Suprapubic skin (tissue), 4 donors: ENCODE measurements around the gene MYO5B.

Experiments used
- EP300 ChIP-seq: sonication (generic); formaldehyde crosslinking; IDR thresholded peaks from one replicate; pipeline ENCODE4 v1.6.1; 2017; ENCODE audit warnings: antibody characterized with exemption
- POLR2A ChIP-seq, 2 donors: fragments of 450-650 bp; IDR thresholded peaks; one replicate each; pipeline ENCODE4 v1.6.1; 2017; ENCODE audit warnings: antibody characterized with exemption in 2 of 2, mild to moderate bottlenecking in 2 of 2, moderate library complexity in 2 of 2
- POLR2AphosphoS5 ChIP-seq, 3 donors: sonication (generic); formaldehyde crosslinking; IDR thresholded peaks; one replicate each; pipeline ENCODE4 v1.6.1; 2017; ENCODE audit warnings: antibody characterized with exemption in 3 of 3
- TF ChIP-seq, protein P1 (sequence below), 2 donors: fragments of 200-600 bp in 1 of 2; fragments of 450-650 bp in 1 of 2; sonication (generic) in 1 of 2; IDR thresholded peaks; one replicate each; pipeline ENCODE4 v1.5.1; 2016 to 2019; ENCODE audit warnings: antibody characterized with exemption in 2 of 2, mild to moderate bottlenecking in 1 of 2, moderate library complexity in 1 of 2

DNA sequence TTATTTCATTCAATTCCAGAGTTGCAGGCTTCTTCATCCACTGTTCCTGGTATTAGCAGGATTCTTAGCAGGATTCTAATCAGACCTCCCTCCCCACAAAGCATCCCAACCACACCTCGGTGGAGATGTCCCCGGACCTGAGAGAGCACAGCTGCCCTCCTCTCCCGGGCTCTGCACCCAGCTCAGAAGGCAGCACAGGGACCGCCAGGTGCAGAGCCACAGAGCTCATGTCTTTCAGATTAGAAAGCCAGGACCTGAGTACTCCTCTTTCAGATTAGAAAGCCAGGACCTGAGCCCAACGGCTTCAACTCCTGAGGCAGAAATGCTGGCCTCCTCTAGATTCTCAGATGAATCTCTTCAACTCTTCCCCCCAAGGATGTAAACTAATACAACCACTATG is 152.3 kb downstream of the MYO5B start:
- TF ChIP-seq, protein P1, sequence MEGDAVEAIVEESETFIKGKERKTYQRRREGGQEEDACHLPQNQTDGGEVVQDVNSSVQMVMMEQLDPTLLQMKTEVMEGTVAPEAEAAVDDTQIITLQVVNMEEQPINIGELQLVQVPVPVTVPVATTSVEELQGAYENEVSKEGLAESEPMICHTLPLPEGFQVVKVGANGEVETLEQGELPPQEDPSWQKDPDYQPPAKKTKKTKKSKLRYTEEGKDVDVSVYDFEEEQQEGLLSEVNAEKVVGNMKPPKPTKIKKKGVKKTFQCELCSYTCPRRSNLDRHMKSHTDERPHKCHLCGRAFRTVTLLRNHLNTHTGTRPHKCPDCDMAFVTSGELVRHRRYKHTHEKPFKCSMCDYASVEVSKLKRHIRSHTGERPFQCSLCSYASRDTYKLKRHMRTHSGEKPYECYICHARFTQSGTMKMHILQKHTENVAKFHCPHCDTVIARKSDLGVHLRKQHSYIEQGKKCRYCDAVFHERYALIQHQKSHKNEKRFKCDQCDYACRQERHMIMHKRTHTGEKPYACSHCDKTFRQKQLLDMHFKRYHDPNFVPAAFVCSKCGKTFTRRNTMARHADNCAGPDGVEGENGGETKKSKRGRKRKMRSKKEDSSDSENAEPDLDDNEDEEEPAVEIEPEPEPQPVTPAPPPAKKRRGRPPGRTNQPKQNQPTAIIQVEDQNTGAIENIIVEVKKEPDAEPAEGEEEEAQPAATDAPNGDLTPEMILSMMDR (IDR thresholded peaks at IDR 0.05), result no peak
- TF ChIP-seq POLR2AphosphoS5 (IDR thresholded peaks at IDR 0.05), result no peak
- TF ChIP-seq POLR2A (IDR thresholded peaks at IDR 0.05), result no peak
- TF ChIP-seq EP300, result no peak
